Thoracic aorta (tissue), 2 donors: ENCODE data around the gene MYH15. TPM values are rescaled to one million over a fixed set of nuclear protein-coding genes. Genes with fewer than 3 reads are reported as not detected.

ENCODE experiments used
- ATAC-seq: fragments of 150-250 bp; one replicate; pipeline ENCODE4 v1.8.0; 2017; ENCODE audit warnings: low read depth; ENCODE audit not compliant: insufficient number of reproducible peaks, low FRiP score
- DNase-seq: peaks from one replicate; pipeline ENCODE4 v3.0.0-alpha.2; 2020; ENCODE audit warnings: low spot score
- H3K27ac ChIP-seq, 2 donors: fragments of 200-600 bp; sonication (generic); 1 replicate in 1 of 2; 2 replicates in 1 of 2; pipeline ENCODE4 v1.5.1; 2016; ENCODE audit warnings: mild to moderate bottlenecking in 2 of 2, moderate library complexity in 2 of 2
- H3K27me3 ChIP-seq: fragments of 200-600 bp; sonication (generic); replicated peaks from 2 replicates; pipeline ENCODE4 v1.6.0; 2016; ENCODE audit warnings: mild to moderate bottlenecking; ENCODE audit not compliant: insufficient read depth
- H3K36me3 ChIP-seq: fragments of 200-600 bp; sonication (generic); one replicate; pipeline ENCODE4 v1.5.1; 2016
- H3K4me1 ChIP-seq, 2 donors: fragments of 200-600 bp; sonication (generic); 1 replicate in 1 of 2; 2 replicates in 1 of 2; pipeline versions ENCODE4 v1.5.1 to v1.6.0; 2016; ENCODE audit warnings: low read depth in 2 of 2, mild to moderate bottlenecking in 1 of 2; ENCODE audit not compliant: control insufficient read depth in 1 of 2
- H3K4me3 ChIP-seq: fragments of 200-600 bp; sonication (generic); 2 replicates; pipeline ENCODE4 v1.5.1; 2016; ENCODE audit warnings: mild to moderate bottlenecking
- H3K9me3 ChIP-seq: fragments of 200-600 bp; sonication (generic); 2 replicates; pipeline ENCODE4 v1.5.1; 2016
- total RNA-seq, 2 donors: library from RNA; depleted of rRNA; stranded (reverse); fragments of >200 nt; gene quantifications; one replicate each; pipeline versions ENCODE4 v1.1.0 to v1.2.3, GENCODE V29; 2016
- TF ChIP-seq, protein P1 (sequence below): fragments of 200-600 bp; sonication (generic); IDR thresholded peaks from one replicate; pipeline ENCODE4 v1.5.1; 2019; ENCODE audit warnings: antibody characterized with exemption

Gene MYH15
- total RNA-seq, 2 donors from 2014 or later: 0.14 TPM; not detected in 1

DNA sequence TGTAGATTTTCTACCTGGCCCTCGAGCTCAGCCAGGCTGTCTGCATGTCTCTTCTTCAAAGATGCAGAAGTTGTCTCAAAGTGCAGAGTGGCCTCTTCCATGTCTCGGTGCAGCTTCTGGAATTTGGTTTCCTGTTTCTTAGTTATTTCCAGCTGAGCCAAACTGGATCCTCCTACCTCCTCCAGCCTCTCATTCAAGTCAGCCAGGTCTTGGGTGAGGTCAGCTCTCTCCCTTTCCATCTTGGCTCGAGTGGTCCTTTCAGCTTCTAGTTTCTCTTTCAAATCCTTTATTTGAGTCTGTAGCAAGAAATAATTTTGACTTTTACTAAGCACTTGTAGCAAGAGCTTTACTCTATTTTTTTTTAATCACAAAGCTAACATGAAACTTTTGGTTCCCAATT lies 81.8 kb downstream of the MYH15 start:
- Histone ChIP-seq H3K9me3 (no peaks in the 10 kb centered on the region), H3K27me3 (no peaks in the 10 kb centered on the region), H3K36me3 (no peaks in the 10 kb centered on the region), H3K4me3 (no peak overlapping the region), H3K27ac (no peak overlapping the region), H3K4me1 (no peaks in the 10 kb centered on the region)
- TF ChIP-seq, protein P1, sequence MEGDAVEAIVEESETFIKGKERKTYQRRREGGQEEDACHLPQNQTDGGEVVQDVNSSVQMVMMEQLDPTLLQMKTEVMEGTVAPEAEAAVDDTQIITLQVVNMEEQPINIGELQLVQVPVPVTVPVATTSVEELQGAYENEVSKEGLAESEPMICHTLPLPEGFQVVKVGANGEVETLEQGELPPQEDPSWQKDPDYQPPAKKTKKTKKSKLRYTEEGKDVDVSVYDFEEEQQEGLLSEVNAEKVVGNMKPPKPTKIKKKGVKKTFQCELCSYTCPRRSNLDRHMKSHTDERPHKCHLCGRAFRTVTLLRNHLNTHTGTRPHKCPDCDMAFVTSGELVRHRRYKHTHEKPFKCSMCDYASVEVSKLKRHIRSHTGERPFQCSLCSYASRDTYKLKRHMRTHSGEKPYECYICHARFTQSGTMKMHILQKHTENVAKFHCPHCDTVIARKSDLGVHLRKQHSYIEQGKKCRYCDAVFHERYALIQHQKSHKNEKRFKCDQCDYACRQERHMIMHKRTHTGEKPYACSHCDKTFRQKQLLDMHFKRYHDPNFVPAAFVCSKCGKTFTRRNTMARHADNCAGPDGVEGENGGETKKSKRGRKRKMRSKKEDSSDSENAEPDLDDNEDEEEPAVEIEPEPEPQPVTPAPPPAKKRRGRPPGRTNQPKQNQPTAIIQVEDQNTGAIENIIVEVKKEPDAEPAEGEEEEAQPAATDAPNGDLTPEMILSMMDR: no peak
- DNase-seq (no peak), ATAC-seq (no peak)

DNA sequence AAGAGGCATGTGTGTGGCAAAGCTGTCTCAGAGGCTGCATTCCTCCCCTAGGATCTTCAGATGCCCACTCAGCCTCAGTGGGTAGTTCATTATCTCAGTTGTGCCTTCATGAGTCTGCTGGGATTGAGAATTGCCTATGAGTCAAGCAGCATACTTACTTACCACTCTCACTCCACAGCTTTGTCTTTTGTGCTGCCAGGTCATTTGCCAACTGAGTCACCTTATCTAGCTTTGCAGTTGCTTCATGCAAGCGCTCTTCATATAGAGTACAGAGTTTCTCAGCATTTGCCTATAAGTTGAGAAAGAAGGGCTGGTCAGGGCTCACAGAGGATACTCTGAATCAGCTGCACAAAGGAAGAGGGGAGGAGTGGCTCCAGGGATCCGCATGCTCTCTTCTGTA lies 89.5 kb downstream of the MYH15 start:
- ATAC-seq (no peak), DNase-seq (no peak)
- TF ChIP-seq, protein P1: no peak
- no peaks in the 10 kb centered on the region for H3K9me3 ChIP-seq
- no peaks in the 10 kb centered on the region for H3K27me3 ChIP-seq
- no peak overlapping the region for H3K4me3 ChIP-seq
- no peaks in the 10 kb centered on the region for H3K4me1 ChIP-seq
- H3K36me3 ChIP-seq: no peaks in the 10 kb centered on the region
- H3K27ac ChIP-seq: no peak overlapping the region

DNA sequence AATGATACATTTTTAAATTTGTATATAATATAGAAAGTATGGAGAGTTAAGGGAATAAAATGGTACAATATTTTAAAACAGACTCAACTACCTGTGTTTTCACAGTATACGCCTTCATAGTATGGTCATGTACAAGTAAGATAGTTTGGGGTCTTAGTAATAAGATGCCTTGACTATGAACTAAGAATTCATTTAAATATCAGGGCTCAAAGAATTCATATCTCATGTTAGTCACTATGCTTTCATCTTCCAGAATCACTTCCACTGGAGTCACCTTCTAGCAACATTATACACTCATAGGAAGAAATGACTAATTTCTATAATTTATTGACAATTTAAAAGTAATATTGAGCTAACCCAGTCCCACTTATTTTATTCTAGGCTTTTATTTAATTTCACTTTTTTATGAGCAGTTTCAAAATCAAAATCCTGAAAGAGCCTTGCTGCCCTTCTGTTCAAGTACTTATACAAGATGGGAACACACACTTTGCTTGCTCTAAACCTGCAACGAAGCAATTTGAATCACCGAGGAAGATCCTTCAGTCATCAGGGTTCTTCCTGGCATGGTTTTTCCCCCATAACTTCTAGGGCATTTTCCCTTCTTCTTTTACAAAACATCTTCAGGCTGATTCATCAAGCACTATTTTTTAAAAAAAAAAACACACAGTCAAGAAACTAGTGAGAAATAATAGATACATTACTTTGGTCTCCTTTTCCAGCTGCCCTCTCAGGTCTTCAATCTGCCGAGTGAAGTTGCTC lies 94.1 kb downstream of the MYH15 start:
- Histone ChIP-seq H3K27me3 (no peaks in the 10 kb centered on the region), H3K4me3 (no peak overlapping the region), H3K36me3 (no peaks in the 10 kb centered on the region), H3K4me1 (no peaks in the 10 kb centered on the region), H3K27ac (no peak overlapping the region), H3K9me3 (no peaks in the 10 kb centered on the region)
- no peak for ATAC-seq
- TF ChIP-seq, protein P1: no peak
- DNase-seq: no peak

DNA sequence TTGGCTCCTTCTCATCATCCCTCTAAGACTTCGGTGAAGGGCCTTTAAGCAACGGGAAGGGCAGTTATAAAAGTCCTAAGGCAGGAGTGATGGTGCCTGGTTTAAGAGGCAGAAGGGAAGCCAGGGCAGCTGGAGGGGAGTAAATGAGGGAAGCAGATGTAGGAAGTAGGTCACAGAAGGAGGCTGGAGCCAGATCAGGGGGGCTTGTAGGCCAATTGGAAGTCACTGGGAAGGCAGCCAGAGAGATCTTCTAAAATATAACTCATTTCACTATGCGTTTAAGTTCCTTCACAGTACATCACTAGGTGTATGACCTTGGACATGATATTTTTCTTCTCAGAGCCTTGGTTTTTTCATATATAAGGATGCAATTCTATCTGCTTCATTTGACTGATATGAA lies 94.7 kb downstream of the MYH15 start:
- Histone ChIP-seq H3K27ac (no peak overlapping the region), H3K27me3 (no peaks in the 10 kb centered on the region), H3K36me3 (no peaks in the 10 kb centered on the region), H3K4me1 (no peaks in the 10 kb centered on the region), H3K4me3 (no peak overlapping the region), H3K9me3 (no peaks in the 10 kb centered on the region)
- TF ChIP-seq, protein P1: no peak
- ATAC-seq (no peak), DNase-seq (no peak)

DNA sequence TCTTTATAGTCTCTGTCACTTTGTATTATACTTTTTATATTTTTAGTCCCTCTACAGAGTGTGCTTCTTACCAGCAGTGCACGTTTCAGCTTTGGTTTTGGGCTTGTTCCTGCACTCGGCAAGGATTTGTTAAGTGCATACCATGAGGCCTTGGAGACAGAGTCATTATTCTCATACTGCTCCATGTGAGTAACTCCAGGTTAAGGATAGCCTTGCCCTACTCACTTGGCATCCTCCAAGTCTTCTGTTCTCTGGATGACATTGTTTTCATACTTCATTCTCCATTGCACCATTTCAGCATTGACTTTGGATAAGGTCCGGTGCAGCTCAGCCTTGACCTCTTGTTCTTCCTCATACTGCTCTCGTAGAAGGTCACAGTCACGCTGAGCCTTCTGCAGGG lies 96.4 kb downstream of the MYH15 start:
- no peak for DNase-seq
- TF ChIP-seq, protein P1: no peak
- no peak overlapping the region for H3K4me3 ChIP-seq
- no peak for ATAC-seq
- H3K4me1 ChIP-seq: no peaks in the 10 kb centered on the region
- no peaks in the 10 kb centered on the region for H3K27me3 ChIP-seq
- H3K9me3 ChIP-seq: no peaks in the 10 kb centered on the region
- H3K36me3 ChIP-seq: no peaks in the 10 kb centered on the region
- H3K27ac ChIP-seq: no peak overlapping the region
